A673 (cell line): ENCODE results near the gene PNMA5. TPM values are rescaled to one million over a fixed set of nuclear protein-coding genes. Genes with fewer than 3 reads are reported as not detected.

ENCODE experiments used
- BruUV-seq: library from RNA; stranded (reverse); fragments of 400-500 nt; replicated peaks from 2 replicates; lab custom pipeline; 2021; lab: Mats Ljungman, UMichigan
- CTCF ChIA-PET: fragments of 300-600 bp; sonication (Branson Sonifier 250); formaldehyde crosslinking; loops from one replicate; lab custom pipeline; 2022; ENCODE audit warnings: antibody characterized with exemption; lab: Charles Lee
- POLR2A ChIA-PET: fragments of 300-600 bp; sonication (Branson Sonifier 250); formaldehyde crosslinking; loops from one replicate; lab custom pipeline; 2022; ENCODE audit warnings: antibody characterized with exemption; ENCODE audit not compliant: low non-redundant PET; lab: Charles Lee
- DNase-seq: peaks from one replicate; pipeline ENCODE4 v3.0.0-alpha.2; 2015; ENCODE audit warnings: low spot score
- H3K27ac ChIP-seq: fragments of 200-600 bp; sonication (generic); 2 replicates; pipeline ENCODE4 v1.5.1; 2016; ENCODE audit warnings: mixed run types, low read depth, mild to moderate bottlenecking, mixed read lengths, antibody characterized with exemption, low read length; ENCODE audit not compliant: poor library complexity, severe bottlenecking
- H3K27me3 ChIP-seq: fragments of 200-600 bp; sonication (generic); replicated peaks from 2 replicates; pipeline ENCODE4 v1.6.1; 2017; ENCODE audit warnings: mixed run types, low read depth, mild to moderate bottlenecking, mixed read lengths, antibody characterized with exemption, low read length; ENCODE audit not compliant: insufficient read depth, poor library complexity
- H3K36me3 ChIP-seq: fragments of 200-600 bp; sonication (generic); 2 replicates; pipeline ENCODE4 v1.6.1; 2016; ENCODE audit warnings: mixed run types, mild to moderate bottlenecking, mixed read lengths, antibody characterized with exemption, low read length; ENCODE audit not compliant: insufficient read depth, poor library complexity, severe bottlenecking
- H3K4me1 ChIP-seq: fragments of 200-600 bp; sonication (generic); 2 replicates; pipeline ENCODE4 v1.6.1; 2017; ENCODE audit warnings: mixed run types, mild to moderate bottlenecking, mixed read lengths, antibody characterized with exemption, low read length; ENCODE audit not compliant: insufficient read depth, poor library complexity, severe bottlenecking
- H3K4me3 ChIP-seq: fragments of 200-600 bp; sonication (generic); 2 replicates; pipeline ENCODE4 v1.5.1; 2016; ENCODE audit warnings: low read depth, mixed run types, mild to moderate bottlenecking, mixed read lengths, low read length; ENCODE audit not compliant: poor library complexity, severe bottlenecking
- H3K9me3 ChIP-seq: fragments of 200-600 bp; sonication (generic); 2 replicates; pipeline ENCODE4 v1.6.1; 2016; ENCODE audit warnings: mixed run types, low read depth, mild to moderate bottlenecking, mixed read lengths, antibody characterized with exemption, low read length; ENCODE audit not compliant: poor library complexity, severe bottlenecking
- CTCF ChIP-seq: fragments of 300-800, 200-600 bp; sonication (generic); conservative IDR thresholded peaks from 2 replicates; pipeline ENCODE4 v1.5.1; 2017; ENCODE audit warnings: low read depth, mild to moderate bottlenecking, antibody characterized with exemption, low read length, moderate library complexity, mixed read lengths
- EZH2 ChIP-seq: fragments of 200-600 bp; sonication (generic); IDR thresholded peaks from 2 replicates; pipeline ENCODE4 v1.6.1; 2017; ENCODE audit warnings: borderline replicate concordance, low read depth, mild to moderate bottlenecking, mixed read lengths, antibody characterized with exemption, low read length; ENCODE audit not compliant: poor library complexity, severe bottlenecking
- intact Hi-C: fragments of 100-400 bp; cut with micrococcal nuclease; formaldehyde crosslinking; loops from one replicate; pipeline ENCODE4 v1.10.0; 2022; ENCODE audit not compliant: unreplicated experiment
- total RNA-seq: library from RNA; stranded (reverse); gene quantifications from 2 replicates; pipeline ENCODE4 v1.2.3, GENCODE V29; 2021

The PNMA5 gene
- total RNA-seq, 1 experiment from 2014 or later = not detected

GRCh38 chrX:152958524-152959465, 35.1 kb downstream of the PNMA5 start:
- ChIA-PET POLR2A (no interaction called here), CTCF (interaction anchor here (0.6 kb wide), 2 partner anchors 101 to 523 kb away, joined by 4 to 9 read pairs; no protein-coding TSS in a partner anchor)
- TF ChIP-seq EZH2 (no peak), CTCF (peak; percentile 89)
- H3K4me3 ChIP-seq = no peak overlapping the region
- intact Hi-C loops = loop anchor here (5.0 to 10.0 kb wide), 2 partner anchors 709 to 1576 kb away; no protein-coding TSS in a partner anchor
- no peaks in the 10 kb centered on the region for H3K27me3 ChIP-seq
- H3K9me3 ChIP-seq = no peaks in the 10 kb centered on the region
- H3K27ac ChIP-seq = no peak overlapping the region
- H3K36me3 ChIP-seq = no peaks in the 10 kb centered on the region
- peak; percentile 91 for DNase-seq
- H3K4me1 ChIP-seq = no peaks in the 10 kb centered on the region
- no TSS peak for BruUV-seq

- no peak for DNase-seq
- no peak overlapping the region for H3K27ac ChIP-seq
These were observed 35.9 kb downstream of the PNMA5 start for GRCh38 chrX:152958047-152958446.

GRCh38 chrX:152950786-152951185, 43.1 kb downstream of the PNMA5 start:
- H3K4me1 ChIP-seq = no peaks in the 10 kb centered on the region
- no TSS peak for BruUV-seq
- H3K27me3 ChIP-seq = no peaks in the 10 kb centered on the region
- no peak overlapping the region for H3K27ac ChIP-seq
- H3K36me3 ChIP-seq = no peaks in the 10 kb centered on the region
- no peak for DNase-seq
- no peaks in the 10 kb centered on the region for H3K9me3 ChIP-seq
- intact Hi-C loops = loop anchor here (10.0 kb wide), 1 partner anchor 1584 kb away; no protein-coding TSS in a partner anchor
- H3K4me3 ChIP-seq = no peak overlapping the region
- POLR2A ChIA-PET = no interaction called here
- CTCF ChIA-PET = no interaction called here
- no peak for TF ChIP-seq EZH2
- no peak for TF ChIP-seq CTCF

More at GRCh38 chrX:152958047-152958446, 35.9 kb downstream of the PNMA5 start:
- intact Hi-C loops = loop anchor here (5.0 to 10.0 kb wide), 2 partner anchors 709 to 1577 kb away; no protein-coding TSS in a partner anchor
- BruUV-seq = no TSS peak
- no peaks in the 10 kb centered on the region for H3K36me3 ChIP-seq
- H3K4me1 ChIP-seq = no peaks in the 10 kb centered on the region
- CTCF ChIA-PET = interaction anchor here (0.6 kb wide), 1 partner anchor 102 kb away, joined by 9 read pairs; no protein-coding TSS in a partner anchor
- H3K9me3 ChIP-seq = no peaks in the 10 kb centered on the region
- POLR2A ChIA-PET = no interaction called here
- no peak for TF ChIP-seq EZH2
- no peak for TF ChIP-seq CTCF
- H3K4me3 ChIP-seq = no peak overlapping the region
- H3K27me3 ChIP-seq = no peaks in the 10 kb centered on the region
